Activated T-helper 1 cell treated with Interleukin-2 at 50 U/mL for 16 hours (primary cell): ENCODE results near the gene ABCB8.
A peak's percentile ranks its signal among the peaks of the same experiment; 100 is the strongest.
"Not testable (repeated sequence)": the region's sequence is repeated elsewhere in the genome, so short reads cannot be mapped to it uniquely, and the experiment has no call there.

Source experiments
- DNase-seq: peaks from one replicate; pipeline ENCODE4 v3.0.0-alpha.2; 2020; ENCODE audit warnings: low read depth

ABCB8 gene

GRCh38 chr7:151035026-151035717, 6.9 kb downstream of the ABCB8 start:
- no peak for DNase-seq

DNA sequence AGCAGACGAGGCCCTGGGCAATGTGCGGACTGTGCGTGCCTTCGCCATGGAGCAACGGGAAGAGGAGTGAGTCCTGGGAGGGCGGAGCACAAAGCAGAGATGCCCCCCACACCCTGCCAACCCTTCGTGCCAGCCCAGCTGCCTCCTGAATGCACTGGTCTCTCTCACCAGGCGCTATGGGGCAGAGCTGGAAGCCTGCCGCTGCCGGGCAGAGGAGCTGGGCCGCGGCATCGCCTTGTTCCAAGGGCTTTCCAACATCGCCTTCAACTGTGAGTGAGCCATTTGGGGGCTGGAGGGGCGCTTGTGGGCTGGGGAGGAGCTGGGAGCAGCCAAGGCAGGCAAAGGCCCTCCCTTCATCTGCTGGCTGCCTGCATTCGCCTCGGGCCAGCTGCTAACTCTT, 7.7 kb downstream of the ABCB8 start:
- no peak for DNase-seq

DNA sequence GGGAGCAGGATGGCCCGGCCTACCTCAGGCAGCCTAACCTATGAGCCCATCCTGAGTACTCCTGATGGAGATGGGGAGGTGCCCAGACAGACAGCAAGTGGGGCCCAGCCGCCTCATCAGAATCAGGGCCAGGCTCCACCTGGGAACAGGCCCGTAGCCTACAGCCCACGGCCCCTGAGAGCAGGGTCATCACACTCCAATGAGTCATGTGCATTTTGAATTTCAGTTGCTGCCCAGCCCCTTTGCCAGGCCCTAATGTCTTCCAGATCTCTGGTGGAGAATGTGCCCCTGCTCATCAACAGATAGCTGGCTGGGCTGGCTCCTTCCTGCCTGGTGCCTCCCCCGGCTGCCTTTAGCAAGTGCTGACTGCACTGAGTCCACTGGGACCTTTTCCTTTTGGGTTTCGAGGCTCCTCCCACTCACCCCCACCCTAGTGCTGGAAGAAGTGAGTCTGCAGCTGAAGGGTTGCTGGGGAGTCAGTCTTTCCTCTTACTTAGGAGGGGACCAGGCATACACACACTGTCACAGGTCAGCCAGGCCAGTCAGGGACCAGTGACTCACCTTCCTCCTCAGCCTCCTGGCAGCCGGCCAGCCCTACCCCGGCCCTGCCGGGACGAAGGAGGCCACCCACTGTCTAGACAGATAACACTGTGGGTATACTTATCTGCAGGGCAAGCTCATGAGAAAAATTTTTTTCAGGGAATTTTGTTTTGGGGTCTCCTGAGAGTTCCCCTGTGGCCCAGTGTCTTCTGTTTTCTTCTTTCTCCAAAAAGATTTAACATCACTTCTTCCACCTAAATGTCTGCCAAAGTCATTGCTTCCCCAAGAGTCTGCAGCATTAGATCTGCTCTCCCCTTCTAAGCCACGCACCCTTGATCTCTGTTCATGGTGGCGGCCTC, 10.9 kb downstream of the ABCB8 start:
- DNase-seq = no peak

- DNase-seq = no peak
These were observed 11.7 kb downstream of the ABCB8 start for GRCh38 chr7:151039850-151040548.

DNA sequence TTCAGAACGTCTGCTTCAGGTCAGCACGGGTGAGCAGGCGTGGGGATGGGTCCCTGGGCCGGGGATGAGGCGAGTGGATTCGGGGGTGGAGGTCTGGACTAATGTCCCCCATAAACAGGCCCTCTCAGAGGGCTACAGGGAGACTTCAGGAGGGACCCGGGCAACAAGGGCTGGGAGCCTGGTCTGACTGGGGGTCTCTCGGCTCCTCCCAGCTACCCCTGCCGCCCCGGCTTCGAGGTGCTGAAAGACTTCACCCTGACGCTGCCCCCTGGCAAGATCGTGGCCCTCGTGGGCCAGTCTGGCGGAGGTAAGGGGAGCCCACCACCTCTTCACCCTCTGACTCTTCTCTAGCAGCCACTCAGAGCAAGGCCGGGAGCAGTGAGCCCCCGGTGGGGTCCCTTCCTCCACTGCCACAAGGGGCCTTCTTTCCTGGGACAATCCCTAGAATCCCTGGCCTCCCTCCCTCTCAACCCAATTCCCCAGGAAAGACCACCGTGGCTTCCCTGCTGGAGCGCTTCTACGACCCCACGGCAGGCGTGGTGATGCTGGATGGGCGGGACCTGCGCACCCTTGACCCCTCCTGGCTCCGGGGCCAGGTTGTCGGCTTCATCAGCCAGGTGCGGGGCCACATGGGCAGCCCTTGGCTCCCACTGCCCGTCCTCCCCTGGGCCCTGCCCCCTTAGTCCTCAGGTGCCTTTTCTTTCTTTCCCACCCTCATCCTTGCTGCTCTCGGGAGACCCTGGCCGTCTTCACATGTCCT, 12.5 kb downstream of the ABCB8 start:
- DNase-seq = no peak

- DNase-seq = not testable (repeated sequence)
These were observed 15.2 kb downstream of the ABCB8 start for GRCh38 chr7:151043449-151043848.

DNA sequence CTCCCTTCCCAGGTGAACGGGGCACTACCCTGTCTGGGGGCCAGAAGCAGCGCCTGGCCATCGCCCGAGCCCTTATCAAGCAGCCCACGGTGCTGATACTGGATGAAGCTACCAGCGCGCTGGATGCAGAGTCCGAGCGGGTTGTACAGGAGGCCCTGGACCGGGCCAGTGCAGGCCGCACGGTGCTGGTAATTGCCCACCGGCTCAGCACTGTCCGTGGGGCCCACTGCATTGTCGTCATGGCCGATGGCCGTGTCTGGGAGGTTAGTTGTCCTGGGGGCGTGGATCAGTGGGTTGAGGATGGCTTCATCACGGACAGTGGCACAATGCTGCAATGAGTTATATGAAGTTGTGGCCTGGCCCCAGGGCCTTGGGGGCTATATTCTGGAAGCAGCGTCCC, 15.7 kb downstream of the ABCB8 start:
- DNase-seq = no peak

- DNase-seq = no peak
These were observed 17.0 kb downstream of the ABCB8 start for GRCh38 chr7:151045262-151045661.

- DNase-seq = no peak
These were observed 17.7 kb downstream of the ABCB8 start for GRCh38 chr7:151045967-151046366.

DNA sequence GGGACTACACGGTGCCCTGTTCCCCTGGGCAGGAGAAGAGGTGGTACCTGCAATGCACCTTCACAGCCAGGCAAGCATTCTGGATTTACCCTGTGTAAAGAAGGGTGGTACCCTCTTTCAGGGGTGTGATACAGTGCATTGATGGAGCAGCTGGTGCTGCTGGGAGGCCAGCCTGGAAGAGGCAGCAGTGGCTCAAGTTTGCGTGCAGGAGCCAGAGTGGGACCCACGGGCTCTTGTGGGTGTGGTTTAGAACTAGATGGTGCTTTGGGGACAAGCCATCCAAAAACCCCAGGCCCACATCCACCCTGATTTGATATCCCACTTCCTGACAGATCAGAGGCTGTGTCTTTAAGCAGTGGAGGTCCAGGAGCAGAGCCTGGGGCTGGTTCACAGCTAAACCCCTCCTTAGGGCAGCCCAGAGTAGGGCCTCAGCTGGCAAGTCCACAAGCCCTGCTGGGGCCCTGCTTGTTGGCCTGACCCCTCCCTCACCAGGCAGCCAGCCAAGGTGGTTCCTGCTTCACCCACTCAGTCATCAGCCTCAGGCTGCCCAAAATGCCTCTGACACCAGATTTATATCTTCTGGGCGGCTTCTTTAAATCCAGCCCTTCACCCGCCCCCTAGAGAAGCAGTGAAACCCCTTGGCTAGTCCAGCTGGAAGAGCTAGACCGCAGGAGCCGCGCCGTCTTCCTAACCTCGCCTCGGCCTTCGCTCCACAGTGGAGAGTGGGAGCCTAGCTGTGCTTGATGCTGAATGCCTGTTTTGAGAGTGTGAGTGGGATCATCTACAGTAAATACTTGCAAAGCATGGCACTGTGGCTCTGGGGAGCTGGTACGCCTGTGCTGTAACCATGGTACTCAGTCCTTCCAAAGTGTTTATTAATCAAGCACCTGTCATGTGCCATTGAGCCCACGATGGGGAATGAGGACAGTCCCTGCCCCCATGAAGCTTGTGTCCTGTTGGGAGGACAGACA, 18.6 kb downstream of the ABCB8 start:
- DNase-seq = no peak

DNA sequence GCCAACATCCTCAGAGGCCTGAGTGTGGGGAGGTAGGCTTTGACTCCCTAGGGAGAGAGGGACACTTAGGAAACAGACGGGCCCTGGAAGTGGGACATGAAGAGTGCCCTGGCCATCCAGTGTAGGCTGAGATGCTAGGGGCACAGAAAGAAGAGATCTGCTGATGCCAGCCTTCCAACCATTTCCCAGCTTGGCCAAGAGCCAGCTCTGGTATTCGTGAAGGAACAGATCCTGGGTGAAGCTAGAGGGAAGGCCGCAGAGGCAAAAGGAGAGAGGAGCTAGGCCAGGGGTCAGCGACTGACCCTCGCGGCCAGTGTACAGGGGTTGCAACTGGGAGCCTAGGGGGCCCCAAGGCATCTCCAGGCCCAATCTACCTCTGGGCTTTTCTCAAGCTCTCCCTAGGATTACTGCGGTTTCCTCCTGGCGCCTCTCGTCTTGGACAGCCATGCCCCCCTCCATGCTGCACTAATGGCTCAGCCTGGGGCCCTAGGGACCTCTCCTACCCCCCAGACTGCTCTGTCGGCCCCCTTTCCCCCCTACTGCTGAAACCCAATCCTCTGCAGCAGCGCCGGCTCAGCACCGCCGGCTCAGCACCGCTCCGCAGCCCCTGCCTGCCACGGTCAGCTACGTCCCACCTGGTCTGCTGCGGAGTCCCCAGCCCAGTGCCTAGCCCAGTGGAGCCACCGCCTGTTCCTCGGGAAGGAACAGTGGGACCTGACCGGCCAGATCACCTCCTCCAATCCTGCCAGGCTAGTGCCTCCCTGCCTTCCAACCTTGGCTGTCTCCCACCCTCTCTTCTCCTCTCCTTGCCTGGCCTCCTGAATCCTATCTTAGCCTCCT, 19.9 kb downstream of the ABCB8 start, which contains the start of gene ASIC3:
Gene ASIC3 (plus strand): TSS at position 556 of the 840 bp plus-strand sequence. CDS start 355 bp downstream, outside the sequence.
- DNase-seq = no peak

GRCh38 chr7:151048911-151049463, 20.7 kb downstream of the ABCB8 start:
- DNase-seq = no peak

DNA sequence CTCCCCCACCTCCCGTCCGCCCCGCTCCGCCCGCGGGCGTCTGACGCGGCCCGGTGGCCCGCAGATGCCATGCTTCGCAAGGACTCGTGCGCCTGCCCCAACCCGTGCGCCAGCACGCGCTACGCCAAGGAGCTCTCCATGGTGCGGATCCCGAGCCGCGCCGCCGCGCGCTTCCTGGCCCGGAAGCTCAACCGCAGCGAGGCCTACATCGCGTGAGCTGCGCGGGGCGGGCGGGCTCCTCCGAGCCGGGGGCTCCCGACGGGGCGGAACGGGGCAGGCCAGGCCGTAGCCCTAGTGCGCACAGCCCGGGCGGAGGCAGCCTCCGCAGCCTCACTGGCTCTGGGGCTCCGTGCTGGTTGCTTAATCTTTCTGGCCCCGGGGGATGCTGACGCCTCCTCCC, 22.9 kb downstream of the ABCB8 start:
- peak; percentile 45 for DNase-seq

DNA sequence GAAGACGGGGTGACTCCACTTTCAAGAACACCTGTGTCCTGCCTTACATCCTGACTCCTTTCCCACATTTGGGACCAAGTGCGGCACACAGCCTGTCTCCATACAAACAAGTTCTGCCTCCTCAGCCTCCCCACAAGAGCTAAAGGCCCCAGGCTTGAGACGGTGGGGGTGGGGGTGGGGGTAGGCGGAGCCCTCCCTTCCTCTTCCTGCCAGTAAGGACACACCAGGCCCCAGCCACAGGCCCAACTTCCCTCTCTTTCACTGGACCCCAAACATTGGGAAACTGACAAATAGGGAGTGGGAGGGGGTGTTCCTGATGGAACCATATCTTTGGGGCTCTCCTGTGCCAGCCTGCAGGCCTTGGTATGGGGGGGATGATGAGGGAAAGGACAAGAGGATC, 24.8 kb downstream of the ABCB8 start:
- DNase-seq = no peak

GRCh38 chr7:151053751-151054150, 25.5 kb downstream of the ABCB8 start:
- DNase-seq = no peak

GRCh38 chr7:151056283-151056665, 28.0 kb downstream of the ABCB8 start:
- no peak for DNase-seq

DNA sequence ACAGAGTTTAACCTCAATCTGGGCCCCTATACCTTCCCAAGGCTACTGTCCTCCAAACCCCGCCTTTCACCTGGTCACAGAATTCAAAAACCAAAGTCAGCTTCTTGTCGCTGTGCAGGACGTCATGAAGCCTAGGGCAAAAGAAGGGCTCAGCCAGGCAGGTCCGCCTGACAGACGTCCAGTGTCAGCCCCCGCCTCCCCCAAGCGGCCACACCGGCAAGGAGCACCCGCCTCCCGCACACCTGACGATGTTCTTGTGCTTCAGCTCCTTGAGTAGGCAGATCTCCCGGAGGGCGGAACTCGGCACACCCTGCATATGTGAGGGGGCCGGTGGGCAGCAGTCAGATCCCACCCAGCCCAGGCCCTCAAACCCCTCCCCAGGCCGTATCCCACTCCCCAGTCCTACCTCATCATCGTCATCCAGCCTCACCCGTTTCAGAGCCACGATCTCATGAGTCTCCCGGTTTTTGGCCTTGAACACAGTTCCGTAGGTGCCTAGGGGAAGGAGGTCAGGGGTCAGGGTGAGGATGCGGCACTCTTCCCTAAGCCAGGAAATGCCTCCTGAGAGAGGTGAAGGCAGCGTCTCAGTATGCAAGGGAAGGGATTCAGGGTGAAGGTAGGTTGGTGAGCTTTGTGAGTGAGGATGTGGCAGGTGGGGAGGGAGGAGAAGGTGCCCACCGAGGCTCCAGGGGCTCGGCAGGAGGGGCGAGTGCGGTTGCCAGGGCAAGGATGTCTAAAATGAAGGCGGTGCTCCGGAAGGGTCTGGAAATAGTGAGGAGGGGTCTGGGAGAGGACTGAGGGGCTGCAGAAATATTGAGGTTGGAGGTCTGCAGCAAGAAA, 28.6 kb downstream of the ABCB8 start:
- DNase-seq = no peak

DNA sequence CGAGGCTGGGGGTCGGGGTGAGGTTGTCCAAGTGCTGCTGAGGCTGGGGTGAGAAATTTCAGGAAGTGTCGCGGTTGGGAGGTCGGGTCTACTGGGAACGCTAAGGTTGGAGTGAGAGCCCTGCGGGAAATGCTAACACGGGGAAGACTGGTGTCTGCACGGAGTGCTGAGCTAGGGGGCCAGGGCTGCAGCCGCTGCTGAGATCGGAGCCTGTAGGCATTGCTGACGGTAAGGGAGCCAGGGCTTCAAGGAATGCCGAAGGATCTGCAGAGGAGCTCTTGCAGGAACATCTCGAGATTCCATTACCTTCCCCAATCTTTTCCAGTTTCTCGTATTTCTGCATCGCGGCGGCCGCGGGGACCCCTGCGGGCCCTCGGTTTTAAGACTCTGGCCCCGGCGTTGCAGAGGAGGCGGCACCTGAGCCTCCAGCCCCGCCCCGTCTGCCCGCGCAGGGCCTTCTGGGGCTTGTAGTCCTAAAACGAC, 29.3 kb downstream of the ABCB8 start, which contains the start of gene CDK5:
Gene CDK5 (minus strand): TSS at position 392 of the 483 bp plus-strand sequence. CDS start 49 bp downstream, at position 343.
- no peak for DNase-seq
